GM23338 (cell line): Measurements from ENCODE around the gene CPNE1. TPM values are rescaled to one million over a fixed set of nuclear protein-coding genes. Genes with fewer than 3 reads are reported as not detected.

Experiments
- ATAC-seq: fragments of 200-7000 bp; cut with Tn5 transposase; 3 replicates; pipeline ENCODE4 v1.9.1; 2020
- DNase-seq: peaks from one replicate; pipeline ENCODE4 v3.0.0-alpha.2; 2015; ENCODE audit warnings: low spot score
- H2AFZ ChIP-seq: fragments of 200-600 bp; sonication (generic); 2 replicates; pipeline ENCODE4 v1.8.0; 2016; ENCODE audit warnings: antibody characterized with exemption, mild to moderate bottlenecking, moderate library complexity
- H3F3A ChIP-seq: fragments of 200-600 bp; sonication (generic); replicated peaks from 2 replicates; pipeline ENCODE4 v1.8.0; 2017; ENCODE audit warnings: antibody characterized with exemption, mixed run types, low read depth
- H3K27ac ChIP-seq: fragments of 200-600 bp; sonication (generic); 2 replicates; pipeline ENCODE4 v1.6.1; 2016; ENCODE audit warnings: low read depth
- H3K27me3 ChIP-seq: fragments of 200-600 bp; sonication (generic); 2 replicates; pipeline ENCODE4 v1.8.0; 2016; ENCODE audit warnings: mild to moderate bottlenecking, mixed run types, moderate library complexity; ENCODE audit not compliant: insufficient read depth
- H3K36me3 ChIP-seq: fragments of 200-600 bp; sonication (generic); 2 replicates; pipeline ENCODE4 v1.8.0; 2016; ENCODE audit warnings: mild to moderate bottlenecking; ENCODE audit not compliant: insufficient read depth
- H3K4me1 ChIP-seq: fragments of 200-600 bp; sonication (generic); 2 replicates; pipeline ENCODE4 v1.8.0; 2016; ENCODE audit warnings: mild to moderate bottlenecking, moderate library complexity; ENCODE audit not compliant: insufficient read depth
- H3K4me2 ChIP-seq: fragments of 200-600 bp; sonication (generic); 2 replicates; pipeline ENCODE4 v1.7.1; 2017; ENCODE audit warnings: mixed run types
- H3K4me3 ChIP-seq: fragments of 200-600 bp; sonication (generic); 2 replicates; pipeline ENCODE4 v1.6.1; 2016; ENCODE audit warnings: mixed run types
- H3K79me2 ChIP-seq: fragments of 200-600 bp; sonication (generic); replicated peaks from 2 replicates; pipeline ENCODE4 v1.8.0; 2017; ENCODE audit warnings: mild to moderate bottlenecking; ENCODE audit not compliant: insufficient read depth
- H3K9me2 ChIP-seq: fragments of 200-600 bp; sonication (generic); 2 replicates; pipeline ENCODE4 v1.8.0; 2017; ENCODE audit not compliant: insufficient read depth
- H4K20me1 ChIP-seq: fragments of 200-600 bp; sonication (generic); replicated peaks from 2 replicates; pipeline ENCODE4 v1.8.0; 2017; ENCODE audit warnings: mild to moderate bottlenecking; ENCODE audit not compliant: insufficient read depth
- H3K27ac Mint-ChIP-seq: 2 replicates; pipeline ENCODE4 v1.8.0; 2020; ENCODE audit warnings: inconsistent platforms, mild to moderate bottlenecking, moderate library complexity, mixed read lengths
- H3K27me3 Mint-ChIP-seq: 3 replicates; pipeline ENCODE4 v1.8.0; 2022; ENCODE audit warnings: low read depth, mild to moderate bottlenecking, moderate library complexity, mixed read lengths, inconsistent platforms; ENCODE audit not compliant: insufficient read depth, poor library complexity
- H3K36me3 Mint-ChIP-seq: 3 replicates; pipeline ENCODE4 v1.8.0; 2021; ENCODE audit warnings: low read depth, mild to moderate bottlenecking, inconsistent platforms, moderate library complexity, mixed read lengths
- H3K4me1 Mint-ChIP-seq: 3 replicates; pipeline ENCODE4 v1.8.0; 2020; ENCODE audit warnings: mild to moderate bottlenecking, inconsistent platforms, mixed read lengths
- H3K4me3 Mint-ChIP-seq: 3 replicates; pipeline ENCODE4 v1.8.0; 2021; ENCODE audit warnings: moderate library complexity, mild to moderate bottlenecking, inconsistent platforms, mixed read lengths
- H3K9me3 Mint-ChIP-seq: 3 replicates; pipeline ENCODE4 v1.8.0; 2020; ENCODE audit warnings: moderate library complexity, mild to moderate bottlenecking, inconsistent platforms, mixed read lengths
- CREB1 ChIP-seq: fragments of 250-450 bp; sonication (Bioruptor Pico); IDR thresholded peaks from 2 replicates; pipeline ENCODE4 v1.5.0; 2020; ENCODE audit warnings: low read depth, mild to moderate bottlenecking, moderate library complexity
- EZH2 ChIP-seq: fragments of 200-600 bp; sonication (generic); IDR thresholded peaks from one replicate; pipeline ENCODE4 v1.8.0; 2017; ENCODE audit warnings: antibody characterized with exemption, mild to moderate bottlenecking, low read depth; ENCODE audit not compliant: unreplicated experiment
- EZH2phosphoT487 ChIP-seq: fragments of 200-600 bp; sonication (generic); IDR thresholded peaks from one replicate; pipeline ENCODE4 v1.8.1; 2018; ENCODE audit warnings: antibody characterized with exemption; ENCODE audit not compliant: unreplicated experiment
- POLR2AphosphoS5 ChIP-seq: IDR thresholded peaks from 2 replicates; pipeline ENCODE4 v1.6.1; 2016; ENCODE audit warnings: antibody characterized with exemption, low read depth
- REST ChIP-seq: IDR thresholded peaks from one replicate; pipeline ENCODE4 v1.6.1; 2018; ENCODE audit warnings: antibody characterized with exemption; ENCODE audit not compliant: unreplicated experiment
- STAT1 ChIP-seq: IDR thresholded peaks from one replicate; pipeline ENCODE4 v1.6.1; 2016; ENCODE audit warnings: antibody characterized with exemption; ENCODE audit not compliant: unreplicated experiment
- ZNF114 ChIP-seq: fragments of 250-450 bp; sonication (Bioruptor Pico); IDR thresholded peaks from 2 replicates; pipeline ENCODE4 v1.5.0; 2020; ENCODE audit warnings: mild to moderate bottlenecking, moderate library complexity
- ZNF331 ChIP-seq: fragments of 250-450 bp; sonication (Bioruptor Pico); IDR thresholded peaks from 2 replicates; pipeline ENCODE4 v1.5.0; 2020; ENCODE audit warnings: low read depth, mild to moderate bottlenecking, moderate library complexity
- polyA plus RNA-seq: library from polyadenylated mRNA; unstranded; fragments of >200 nt; fragmentation: Nextera tagmentation; extraction: Ambion mirVana; gene quantifications from 2 replicates; pipeline ENCODE4 v1.2.1, GENCODE V29; 2016
- total RNA-seq: library from RNA; depleted of rRNA; stranded (reverse); fragments of >200 nt; shearing (Covaris generic); gene quantifications from 2 replicates; pipeline ENCODE4 v1.2.3, GENCODE V29; 2014
- TF ChIP-seq, protein P1 (sequence below), 2 experiments: fragments of 200-600 bp in 1 of 2; sonication (generic) in 1 of 2; conservative IDR thresholded peaks; 2 replicates each; pipeline versions ENCODE4 v1.5.1 to v1.6.1; 2016 to 2017; ENCODE audit warnings: antibody characterized with exemption in 2 of 2, low read depth in 2 of 2, mild to moderate bottlenecking in 2 of 2, moderate library complexity in 1 of 2
- TF ChIP-seq, protein P2 (sequence below): IDR thresholded peaks from 2 replicates; pipeline ENCODE4 v1.6.1; 2016; ENCODE audit warnings: antibody characterized with exemption

Gene CPNE1
- total and polyA plus RNA-seq, 2 experiments from 2014 or later, result 189 to 196 TPM

DNA sequence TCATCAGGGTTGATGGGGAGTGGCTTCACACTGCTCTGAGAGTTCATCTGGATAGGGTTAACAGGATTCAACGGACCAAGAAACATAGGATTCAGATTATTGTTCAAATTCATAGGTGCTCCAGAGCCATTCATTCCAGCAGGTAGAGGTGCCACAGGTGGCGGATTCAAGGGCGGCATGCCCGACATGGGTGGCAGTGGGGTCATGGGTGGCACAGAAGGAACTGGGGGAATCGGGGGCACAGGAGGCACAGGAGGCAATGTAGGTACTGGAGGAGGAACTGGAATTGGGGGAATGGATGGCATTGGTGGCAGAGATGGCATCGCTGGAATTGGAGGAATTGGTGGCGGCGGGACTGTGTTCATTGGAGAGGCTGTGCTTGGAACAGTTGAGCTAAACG lies 10.3 kb downstream of the CPNE1 start:
- DNase-seq (no peak), ATAC-seq (no peak)
- peaks cover 5% of the 10 kb centered on the region; the same call in 2 of the 3 replicates for H3K4me1 Mint-ChIP-seq
- Histone ChIP-seq H3K4me3 (no peak overlapping the region), H3K27ac (no peak overlapping the region), H2AFZ (no peak overlapping the region), H3K36me3 (peaks cover 11% of the 10 kb centered on the region), H3K79me2 (peaks cover 100% of the 10 kb centered on the region), H3K4me1 (peaks cover 10% of the 10 kb centered on the region), H3F3A (0 out of 2 replicates have a peak, but pooled peaks cover 5% of the 10 kb centered on the region), H3K4me2 (no peak overlapping the region), H3K9me2 (no peaks in the 10 kb centered on the region), H3K27me3 (no peaks in the 10 kb centered on the region), H4K20me1 (peaks cover 87% of the 10 kb centered on the region)
- peaks cover 12% of the 10 kb centered on the region; the same call in 2 of the 3 replicates for H3K36me3 Mint-ChIP-seq
- H3K27me3 Mint-ChIP-seq, result no peaks in the 10 kb centered on the region
- TF ChIP-seq CREB1 (CRISPR knock-in tag) (no peak), REST (no peak), ZNF114 (CRISPR knock-in tag) (no peak), EZH2 (no peak), POLR2AphosphoS5 (no peak), STAT1 (no peak), EZH2phosphoT487 (no peak)
- TF ChIP-seq, protein P1, sequence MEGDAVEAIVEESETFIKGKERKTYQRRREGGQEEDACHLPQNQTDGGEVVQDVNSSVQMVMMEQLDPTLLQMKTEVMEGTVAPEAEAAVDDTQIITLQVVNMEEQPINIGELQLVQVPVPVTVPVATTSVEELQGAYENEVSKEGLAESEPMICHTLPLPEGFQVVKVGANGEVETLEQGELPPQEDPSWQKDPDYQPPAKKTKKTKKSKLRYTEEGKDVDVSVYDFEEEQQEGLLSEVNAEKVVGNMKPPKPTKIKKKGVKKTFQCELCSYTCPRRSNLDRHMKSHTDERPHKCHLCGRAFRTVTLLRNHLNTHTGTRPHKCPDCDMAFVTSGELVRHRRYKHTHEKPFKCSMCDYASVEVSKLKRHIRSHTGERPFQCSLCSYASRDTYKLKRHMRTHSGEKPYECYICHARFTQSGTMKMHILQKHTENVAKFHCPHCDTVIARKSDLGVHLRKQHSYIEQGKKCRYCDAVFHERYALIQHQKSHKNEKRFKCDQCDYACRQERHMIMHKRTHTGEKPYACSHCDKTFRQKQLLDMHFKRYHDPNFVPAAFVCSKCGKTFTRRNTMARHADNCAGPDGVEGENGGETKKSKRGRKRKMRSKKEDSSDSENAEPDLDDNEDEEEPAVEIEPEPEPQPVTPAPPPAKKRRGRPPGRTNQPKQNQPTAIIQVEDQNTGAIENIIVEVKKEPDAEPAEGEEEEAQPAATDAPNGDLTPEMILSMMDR (conservative IDR thresholded peaks at IDR 0.05; ENCODE audit: low read depth in 2 of 2), result no peak
- TF ChIP-seq, protein P2, sequence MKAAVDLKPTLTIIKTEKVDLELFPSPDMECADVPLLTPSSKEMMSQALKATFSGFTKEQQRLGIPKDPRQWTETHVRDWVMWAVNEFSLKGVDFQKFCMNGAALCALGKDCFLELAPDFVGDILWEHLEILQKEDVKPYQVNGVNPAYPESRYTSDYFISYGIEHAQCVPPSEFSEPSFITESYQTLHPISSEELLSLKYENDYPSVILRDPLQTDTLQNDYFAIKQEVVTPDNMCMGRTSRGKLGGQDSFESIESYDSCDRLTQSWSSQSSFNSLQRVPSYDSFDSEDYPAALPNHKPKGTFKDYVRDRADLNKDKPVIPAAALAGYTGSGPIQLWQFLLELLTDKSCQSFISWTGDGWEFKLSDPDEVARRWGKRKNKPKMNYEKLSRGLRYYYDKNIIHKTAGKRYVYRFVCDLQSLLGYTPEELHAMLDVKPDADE, result no peak
- no peak overlapping the region for H3K4me3 Mint-ChIP-seq
- no peaks in the 10 kb centered on the region for H3K9me3 Mint-ChIP-seq
- H3K27ac Mint-ChIP-seq, result no peak overlapping the region

GRCh38 chr20:35653893-35654292 lies 10.8 kb downstream of the CPNE1 start:
- H3K27ac ChIP-seq, result no peak overlapping the region
- peaks cover 87% of the 10 kb centered on the region for H4K20me1 ChIP-seq
- peaks cover 11% of the 10 kb centered on the region for H3K36me3 ChIP-seq
- Mint-ChIP-seq H3K9me3 (no peaks in the 10 kb centered on the region), H3K27ac (no peak overlapping the region), H3K27me3 (no peaks in the 10 kb centered on the region), H3K4me3 (no peak overlapping the region), H3K36me3 (peaks cover 12% of the 10 kb centered on the region; the same call in 2 of the 3 replicates), H3K4me1 (peaks cover 5% of the 10 kb centered on the region; the same call in 2 of the 3 replicates)
- no peak overlapping the region for H2AFZ ChIP-seq
- DNase-seq, result no peak
- ATAC-seq, result no peak
- H3K4me2 ChIP-seq, result no peak overlapping the region
- peaks cover 10% of the 10 kb centered on the region for H3K4me1 ChIP-seq
- H3K9me2 ChIP-seq, result no peaks in the 10 kb centered on the region
- peaks cover 100% of the 10 kb centered on the region for H3K79me2 ChIP-seq
- no peaks in the 10 kb centered on the region for H3K27me3 ChIP-seq
- 0 out of 2 replicates have a peak, but pooled peaks cover 5% of the 10 kb centered on the region for H3F3A ChIP-seq
- no peak overlapping the region for H3K4me3 ChIP-seq
- TF ChIP-seq POLR2AphosphoS5, result no peak
- no peak for TF ChIP-seq ZNF331 (CRISPR knock-in tag)
- TF ChIP-seq STAT1, result no peak
- TF ChIP-seq, protein P1 (conservative IDR thresholded peaks at IDR 0.05; ENCODE audit: low read depth in 2 of 2), result no peak
- no peak for TF ChIP-seq EZH2
